GM18519 (cell line): ENCODE results near the gene SNX33.
"Not testable (repeated sequence)": the region's sequence is repeated elsewhere in the genome, so short reads cannot be mapped to it uniquely, and the experiment has no call there.

Experiments
- ATAC-seq: cut with Tn5 transposase; IDR thresholded peaks from one replicate; pipeline ENCODE4 v1.9.1; 2021; ENCODE audit warnings: mild to moderate bottlenecking, moderate library complexity; ENCODE audit not compliant: unreplicated experiment, low FRiP score

The SNX33 gene

GRCh38 chr15:75696854-75697259 is 49.1 kb downstream of the SNX33 start:
- no peak for ATAC-seq

GRCh38 chr15:75697523-75697922 is 49.8 kb downstream of the SNX33 start:
- no peak for ATAC-seq

- ATAC-seq: not testable (repeated sequence)
These were observed 50.4 kb downstream of the SNX33 start for GRCh38 chr15:75697974-75698747.

GRCh38 chr15:75699517-75699916 is 51.8 kb downstream of the SNX33 start:
- not testable (repeated sequence) for ATAC-seq

GRCh38 chr15:75699961-75700874 is 52.5 kb downstream of the SNX33 start:
- not testable (repeated sequence) for ATAC-seq

GRCh38 chr15:75701071-75702003 is 53.6 kb downstream of the SNX33 start:
- not testable (repeated sequence) for ATAC-seq

- no peak for ATAC-seq
These were observed 54.7 kb downstream of the SNX33 start for GRCh38 chr15:75702436-75702835.

GRCh38 chr15:75703440-75704262 is 55.9 kb downstream of the SNX33 start:
- not testable (repeated sequence) for ATAC-seq

- no peak for ATAC-seq
These were observed 56.5 kb downstream of the SNX33 start for GRCh38 chr15:75704263-75704615.

- ATAC-seq: no peak
These were observed 56.9 kb downstream of the SNX33 start for GRCh38 chr15:75704618-75705017.

GRCh38 chr15:75705375-75705774 is 57.7 kb downstream of the SNX33 start:
- ATAC-seq: not testable (repeated sequence)

GRCh38 chr15:75705854-75706681 is 58.4 kb downstream of the SNX33 start:
- no peak for ATAC-seq

- ATAC-seq: no peak
These were observed 58.9 kb downstream of the SNX33 start for GRCh38 chr15:75706682-75706954.

GRCh38 chr15:75709458-75709857 is 61.7 kb downstream of the SNX33 start:
- not testable (repeated sequence) for ATAC-seq

GRCh38 chr15:75710874-75711273 is 63.2 kb downstream of the SNX33 start:
- not testable (repeated sequence) for ATAC-seq

- not testable (repeated sequence) for ATAC-seq
These were observed 63.8 kb downstream of the SNX33 start for GRCh38 chr15:75711495-75711894.
